SJCRH30 (cell line): Measurements from ENCODE around the gene PRELP. TPM values are rescaled to one million over a fixed set of nuclear protein-coding genes. Genes with fewer than 3 reads are reported as not detected.

ENCODE experiments used
- DNase-seq, 2 experiments: peaks; one replicate each; pipeline ENCODE4 v3.0.0-alpha.2; 2015 to 2020
- H3K27ac ChIP-seq: fragments of 250-450 bp; sonication (Bioruptor Pico); 2 replicates; pipeline ENCODE4 v1.5.1; 2020; ENCODE audit warnings: mild to moderate bottlenecking, moderate library complexity
- H3K27me3 ChIP-seq: fragments of 250-450 bp; sonication (Bioruptor Pico); 2 replicates; pipeline ENCODE4 v1.5.1; 2020; ENCODE audit warnings: mild to moderate bottlenecking, moderate library complexity
- H3K36me3 ChIP-seq: fragments of 250-450 bp; sonication (Bioruptor Pico); 2 replicates; pipeline ENCODE4 v1.5.1; 2020; ENCODE audit warnings: mild to moderate bottlenecking, moderate library complexity
- H3K4me1 ChIP-seq: fragments of 250-450 bp; sonication (Bioruptor Pico); 2 replicates; pipeline ENCODE4 v1.5.1; 2020; ENCODE audit warnings: mild to moderate bottlenecking, moderate library complexity
- H3K4me3 ChIP-seq: fragments of 250-450 bp; sonication (Bioruptor Pico); 2 replicates; pipeline ENCODE4 v1.5.1; 2020; ENCODE audit warnings: mild to moderate bottlenecking, moderate library complexity
- H3K9me3 ChIP-seq: fragments of 250-450 bp; sonication (Bioruptor Pico); replicated peaks from 2 replicates; pipeline ENCODE4 v1.5.1; 2020; ENCODE audit warnings: mild to moderate bottlenecking, moderate library complexity
- total RNA-seq: library from RNA; depleted of rRNA; stranded (reverse); fragments of >200 nt; shearing (Covaris generic); gene quantifications from 2 replicates; pipeline ENCODE4 v1.2.3, GENCODE V29; 2014; rRNA removed

Gene PRELP
- total RNA-seq, 1 experiment from 2014 or later, result not detected

GRCh38 chr1:203539831-203540546 lies 64.4 kb downstream of the PRELP start:
- Histone ChIP-seq H3K9me3 (no peaks in the 10 kb centered on the region), H3K4me3 (no peak overlapping the region), H3K27me3 (no peaks in the 10 kb centered on the region), H3K36me3 (no peaks in the 10 kb centered on the region), H3K4me1 (no peaks in the 10 kb centered on the region), H3K27ac (no peak overlapping the region)
- no peak for DNase-seq

Other genes with a start within 250 kb of the PRELP start
- gene CHIT1, start 246.1 kb upstream of the PRELP start, total RNA-seq, result 0.08 and 0.18 TPM in 2 replicates
- gene BTG2, start 170.3 kb upstream of the PRELP start, total RNA-seq, result 59.8 and 63.1 TPM in 2 replicates
- 7.5 and 7.6 TPM in 2 replicates for gene FMOD, start 124.7 kb upstream of the PRELP start, total RNA-seq
- not detected in 2 replicates for gene OPTC, start 18.3 kb downstream of the PRELP start, total RNA-seq
- gene ATP2B4, start 151.0 kb downstream of the PRELP start, total RNA-seq, result 42.5 and 44.4 TPM in 2 replicates